ENCODE measurements around the gene EEF1E1. TPM values are rescaled to one million over a fixed set of nuclear protein-coding genes. Genes with fewer than 3 reads are reported as not detected.

EEF1E1 gene
- total and polyA plus RNA-seq, 9 of the 15 experiments (the other 6 are each of a cell fraction or from before 2014, with no cell fraction given): 135 to 1,355 (median 327) TPM

GRCh38 chr6:8108031-8108660 lies 5.8 kb upstream of the EEF1E1 start (continued):
- TF ChIP-seq, protein P1, sequence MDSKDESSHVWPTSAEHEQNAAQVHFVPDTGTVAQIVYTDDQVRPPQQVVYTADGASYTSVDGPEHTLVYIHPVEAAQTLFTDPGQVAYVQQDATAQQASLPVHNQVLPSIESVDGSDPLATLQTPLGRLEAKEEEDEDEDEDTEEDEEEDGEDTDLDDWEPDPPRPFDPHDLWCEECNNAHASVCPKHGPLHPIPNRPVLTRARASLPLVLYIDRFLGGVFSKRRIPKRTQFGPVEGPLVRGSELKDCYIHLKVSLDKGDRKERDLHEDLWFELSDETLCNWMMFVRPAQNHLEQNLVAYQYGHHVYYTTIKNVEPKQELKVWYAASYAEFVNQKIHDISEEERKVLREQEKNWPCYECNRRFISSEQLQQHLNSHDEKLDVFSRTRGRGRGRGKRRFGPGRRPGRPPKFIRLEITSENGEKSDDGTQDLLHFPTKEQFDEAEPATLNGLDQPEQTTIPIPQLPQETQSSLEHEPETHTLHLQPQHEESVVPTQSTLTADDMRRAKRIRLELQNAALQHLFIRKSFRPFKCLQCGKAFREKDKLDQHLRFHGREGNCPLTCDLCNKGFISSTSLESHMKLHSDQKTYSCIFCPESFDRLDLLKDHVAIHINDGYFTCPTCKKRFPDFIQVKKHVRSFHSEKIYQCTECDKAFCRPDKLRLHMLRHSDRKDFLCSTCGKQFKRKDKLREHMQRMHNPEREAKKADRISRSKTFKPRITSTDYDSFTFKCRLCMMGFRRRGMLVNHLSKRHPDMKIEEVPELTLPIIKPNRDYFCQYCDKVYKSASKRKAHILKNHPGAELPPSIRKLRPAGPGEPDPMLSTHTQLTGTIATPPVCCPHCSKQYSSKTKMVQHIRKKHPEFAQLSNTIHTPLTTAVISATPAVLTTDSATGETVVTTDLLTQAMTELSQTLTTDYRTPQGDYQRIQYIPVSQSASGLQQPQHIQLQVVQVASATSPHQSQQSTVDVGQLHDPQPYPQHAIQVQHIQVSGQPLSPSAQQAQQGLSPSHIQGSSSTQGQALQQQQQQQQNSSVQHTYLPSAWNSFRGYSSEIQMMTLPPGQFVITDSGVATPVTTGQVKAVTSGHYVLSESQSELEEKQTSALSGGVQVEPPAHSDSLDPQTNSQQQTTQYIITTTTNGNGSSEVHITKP (IDR thresholded peaks at IDR 0.05; ENCODE audit: partially characterized antibody): no peak
- no peak for TF ChIP-seq CHCHD3 (CRISPR knock-in tag; IDR thresholded peaks at IDR 0.05)
- TF ChIP-seq ZNF324 (CRISPR knock-in tag; IDR thresholded peaks at IDR 0.05): no peak
- TF ChIP-seq, protein P2, sequence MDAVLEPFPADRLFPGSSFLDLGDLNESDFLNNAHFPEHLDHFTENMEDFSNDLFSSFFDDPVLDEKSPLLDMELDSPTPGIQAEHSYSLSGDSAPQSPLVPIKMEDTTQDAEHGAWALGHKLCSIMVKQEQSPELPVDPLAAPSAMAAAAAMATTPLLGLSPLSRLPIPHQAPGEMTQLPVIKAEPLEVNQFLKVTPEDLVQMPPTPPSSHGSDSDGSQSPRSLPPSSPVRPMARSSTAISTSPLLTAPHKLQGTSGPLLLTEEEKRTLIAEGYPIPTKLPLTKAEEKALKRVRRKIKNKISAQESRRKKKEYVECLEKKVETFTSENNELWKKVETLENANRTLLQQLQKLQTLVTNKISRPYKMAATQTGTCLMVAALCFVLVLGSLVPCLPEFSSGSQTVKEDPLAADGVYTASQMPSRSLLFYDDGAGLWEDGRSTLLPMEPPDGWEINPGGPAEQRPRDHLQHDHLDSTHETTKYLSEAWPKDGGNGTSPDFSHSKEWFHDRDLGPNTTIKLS (IDR thresholded peaks at IDR 0.05; ENCODE audit: borderline replicate concordance, low read depth): no peak
- no peak for TF ChIP-seq RBFOX2 (IDR thresholded peaks at IDR 0.05; ENCODE audit: low read depth, low read length)
- no peak for TF ChIP-seq PURB (CRISPR knock-in tag; IDR thresholded peaks at IDR 0.05; ENCODE audit: low read depth)
